Stimulated activated CD8-positive, alpha-beta memory T cell treated with anti-CD3 and anti-CD28 coated beads, Interleukin-7, amount 100 ng/mL, for 48 hours (primary cell): ENCODE results near the gene MPP2.
"Not testable (repeated sequence)": the region's sequence is repeated elsewhere in the genome, so short reads cannot be mapped to it uniquely, and the experiment has no call there.

ENCODE experiments used
- DNase-seq, 2 donors: peaks; one replicate each; pipeline ENCODE4 v3.0.0-alpha.2; 2020; ENCODE audit warnings: low read depth in 1 of 2; ENCODE audit errors: extremely low read depth in 1 of 2

MPP2 gene

DNA sequence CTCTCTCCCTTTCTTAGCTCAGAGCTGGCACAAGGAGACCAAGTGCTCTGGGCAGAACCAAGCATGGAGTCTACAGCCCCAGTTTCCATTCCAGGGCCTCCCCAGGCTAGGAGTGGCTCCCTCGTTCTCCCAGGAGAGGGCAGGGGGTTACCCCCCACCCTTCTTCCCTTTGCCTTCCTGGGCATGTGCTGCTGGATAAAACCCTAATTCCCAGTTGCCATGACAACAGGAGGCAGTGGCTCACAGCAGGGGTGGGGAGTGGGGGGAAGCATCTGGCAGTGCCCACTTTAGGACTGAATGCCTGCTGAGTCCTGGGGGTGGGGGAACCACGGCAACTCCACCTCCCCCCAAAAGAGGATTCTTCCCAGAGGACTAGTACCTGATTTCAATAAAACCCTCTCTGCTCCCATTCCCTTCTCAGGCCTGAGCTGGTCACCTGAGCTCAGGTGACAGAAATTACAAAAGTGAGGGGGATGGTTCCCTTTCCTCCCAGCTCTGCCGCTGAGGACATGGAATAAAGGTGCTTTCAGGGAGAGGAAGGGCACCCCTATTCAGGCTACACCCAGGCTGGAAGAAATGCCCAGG lies 1.8 kb downstream of the MPP2 start:
- DNase-seq, result no peak

DNA sequence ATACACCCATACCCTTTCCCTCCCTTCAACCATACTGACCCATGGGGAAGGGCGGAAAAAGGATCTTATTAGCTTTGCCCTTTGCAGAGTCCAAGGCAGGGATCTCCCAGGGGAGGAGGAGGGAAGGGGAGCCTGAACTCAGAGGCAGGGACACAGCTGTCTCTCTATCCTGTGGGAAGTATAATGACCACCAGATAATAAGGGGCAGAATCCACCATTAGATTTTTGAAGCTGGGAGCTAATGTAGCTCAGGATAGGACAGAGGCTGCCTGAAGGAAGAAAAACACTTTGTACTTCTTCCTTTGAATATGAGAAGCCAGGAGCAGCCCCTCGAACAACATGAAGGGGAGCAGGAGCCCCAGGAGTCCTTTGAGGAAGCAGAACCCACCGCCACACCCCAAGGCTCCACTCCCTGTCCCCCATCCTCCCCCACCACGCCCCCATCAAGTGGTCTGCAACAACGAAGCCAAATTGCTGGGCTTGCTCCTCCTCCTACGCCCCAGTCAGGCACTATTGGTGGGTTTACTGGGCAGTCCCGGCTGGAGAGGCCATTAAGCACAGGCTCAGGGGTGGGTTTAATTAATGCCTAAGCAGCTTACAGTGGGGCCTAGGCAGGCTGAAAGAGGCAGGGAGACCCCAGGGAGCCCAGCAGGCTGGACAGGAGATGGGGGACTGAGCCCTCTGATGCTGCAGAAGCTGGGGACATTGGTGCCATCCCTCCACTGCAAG lies 5.3 kb downstream of the MPP2 start:
- DNase-seq, result no peak

DNA sequence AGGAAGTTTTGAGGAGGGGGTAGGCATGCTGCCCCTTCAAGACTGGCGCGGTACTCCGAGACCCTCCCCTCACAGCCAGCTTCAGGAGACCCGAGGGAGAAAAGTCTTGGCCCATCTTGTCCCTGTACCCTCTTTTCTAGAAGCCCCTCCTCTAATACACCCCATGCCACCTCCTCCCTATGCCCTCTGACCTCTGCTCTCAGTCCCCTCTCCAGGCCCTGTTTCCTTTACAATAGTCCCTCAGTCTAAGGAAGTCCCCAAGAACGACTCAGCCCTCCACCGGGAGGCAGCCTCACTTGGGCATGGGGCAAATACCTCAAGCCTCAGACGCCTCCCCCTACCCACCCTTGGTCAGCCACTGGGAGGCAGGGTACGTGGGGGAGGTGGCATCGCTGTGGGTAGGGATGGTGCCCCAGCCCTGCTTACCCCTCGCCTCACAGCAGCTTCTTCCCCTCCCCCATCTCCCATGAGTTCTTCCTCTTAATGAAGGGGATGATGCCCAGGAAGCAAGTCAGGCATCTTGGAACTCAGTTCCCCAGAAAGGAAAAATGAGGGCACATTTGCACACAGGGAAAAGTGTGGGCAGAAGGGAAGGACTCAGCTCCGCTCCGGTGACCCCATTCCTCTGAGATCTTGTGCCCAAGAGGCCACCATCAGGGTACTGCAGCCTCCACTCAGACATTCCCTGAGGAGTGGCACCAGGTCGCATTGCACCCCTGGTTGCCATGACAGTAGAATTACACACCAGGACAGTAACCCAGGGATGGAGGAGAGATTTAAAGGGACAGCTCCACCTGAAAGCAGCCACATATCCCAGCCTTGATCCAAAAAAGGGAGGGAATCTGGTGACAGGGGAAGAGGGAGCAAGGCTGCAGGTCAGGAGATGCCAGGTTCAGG lies 6.2 kb downstream of the MPP2 start:
- DNase-seq, result no peak

DNA sequence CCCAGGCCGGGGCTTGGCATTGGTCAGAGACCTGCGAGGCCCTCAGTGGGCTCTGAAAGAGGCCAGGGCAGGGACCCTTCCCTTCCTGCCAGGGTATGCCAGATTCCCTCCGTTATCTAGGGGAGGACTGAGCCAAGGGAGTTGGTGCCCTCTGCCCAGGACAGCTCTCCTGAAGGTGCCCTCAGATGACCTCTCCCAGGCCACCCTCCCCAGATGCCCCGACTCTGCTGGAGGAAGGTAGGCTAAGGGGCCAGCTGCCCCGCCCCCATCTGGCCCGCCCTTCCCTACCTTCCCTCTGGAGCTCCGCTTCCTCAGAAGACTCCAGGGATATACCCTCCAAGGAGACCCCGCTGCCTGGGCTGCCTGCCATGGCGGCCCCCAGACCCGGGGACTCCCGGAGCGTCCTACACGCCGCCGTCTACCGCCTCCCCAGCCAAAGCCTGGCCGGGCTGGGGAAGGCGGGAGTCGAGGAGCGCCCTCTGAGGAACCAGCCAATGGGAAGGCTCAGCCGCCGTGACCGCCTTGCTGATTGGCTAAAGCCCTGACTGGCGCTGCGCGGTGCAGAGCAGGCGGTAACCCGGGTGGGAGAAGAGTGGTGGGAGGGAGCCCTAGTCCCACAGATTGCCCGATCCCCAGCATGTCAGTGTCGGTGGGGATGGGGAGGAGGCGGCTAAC lies 7.0 kb downstream of the MPP2 start:
- DNase-seq, result peak; percentile 52 to 81

DNA sequence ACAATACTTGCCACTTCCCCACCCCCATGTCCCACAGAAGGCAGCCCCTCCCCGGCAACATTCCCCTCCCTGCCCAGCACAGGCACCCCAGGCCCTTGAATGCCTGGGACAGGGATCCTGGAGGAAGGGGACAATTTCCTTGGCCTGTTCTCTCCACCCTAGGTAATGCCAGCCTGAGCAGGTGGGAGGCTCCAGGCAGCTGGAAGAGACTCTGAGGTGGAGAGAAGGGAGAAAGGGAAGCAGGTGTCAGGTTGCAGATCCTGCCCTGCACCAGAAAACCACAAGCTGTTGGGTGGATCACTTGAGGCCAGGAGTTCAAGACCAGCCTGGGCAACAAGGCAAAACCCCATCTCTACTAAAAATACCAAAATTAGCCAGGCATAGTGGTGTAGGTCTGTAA lies 8.9 kb downstream of the MPP2 start:
- DNase-seq, result no peak

DNA sequence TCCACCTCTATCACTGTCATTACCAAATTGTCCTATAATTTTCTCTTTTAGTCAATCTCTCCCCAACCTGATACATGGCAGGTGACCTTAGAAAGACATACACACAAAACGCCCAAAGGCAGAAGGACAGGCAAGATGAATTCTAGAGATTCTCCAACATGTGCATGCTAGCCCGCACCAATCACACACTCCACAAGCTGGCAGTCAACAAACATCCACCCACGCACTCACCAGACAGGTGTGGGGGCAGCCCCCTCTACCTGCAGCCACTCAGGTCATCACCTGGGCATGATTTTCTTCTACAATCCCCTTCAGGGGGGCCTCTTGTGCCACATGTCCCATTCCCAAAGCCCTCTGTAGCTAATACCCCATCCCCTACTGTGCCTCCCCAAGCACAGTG lies 9.5 kb downstream of the MPP2 start:
- no peak for DNase-seq

DNA sequence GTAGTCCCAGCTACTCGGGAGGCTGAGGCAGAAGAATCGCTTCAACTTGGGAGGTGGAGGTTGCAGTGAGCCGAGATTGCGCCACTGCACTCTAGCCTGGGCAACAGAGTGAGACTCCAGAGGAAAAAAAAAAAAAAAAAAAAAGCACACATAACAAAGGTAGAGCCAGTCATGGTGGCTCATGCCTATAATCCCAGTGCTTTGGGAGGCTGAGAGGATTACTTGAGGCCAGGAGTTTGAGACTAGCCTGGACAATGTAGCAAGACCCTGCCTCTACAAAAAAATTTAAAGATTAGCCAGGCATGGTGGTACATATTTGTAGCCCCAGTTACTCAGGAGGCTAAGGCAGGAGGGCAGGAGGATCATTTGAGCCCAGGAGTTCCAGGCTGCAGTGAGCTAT lies 12.8 kb downstream of the MPP2 start:
- not testable (repeated sequence) for DNase-seq

DNA sequence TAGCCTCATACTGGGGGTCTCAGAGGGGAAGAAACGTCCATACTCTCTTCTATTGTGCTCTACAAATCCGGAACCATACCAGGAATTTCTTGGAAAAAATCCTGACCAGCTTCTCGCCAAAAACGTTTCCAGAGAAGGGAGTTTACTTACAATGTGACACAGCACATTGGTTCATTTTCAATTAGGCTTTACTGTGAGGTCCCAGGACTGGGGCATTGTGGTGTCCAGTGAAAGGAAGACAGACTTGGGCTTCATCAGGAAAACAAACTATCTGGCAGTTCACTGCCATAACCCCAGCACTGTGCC lies 14.7 kb downstream of the MPP2 start:
- no peak for DNase-seq

DNA sequence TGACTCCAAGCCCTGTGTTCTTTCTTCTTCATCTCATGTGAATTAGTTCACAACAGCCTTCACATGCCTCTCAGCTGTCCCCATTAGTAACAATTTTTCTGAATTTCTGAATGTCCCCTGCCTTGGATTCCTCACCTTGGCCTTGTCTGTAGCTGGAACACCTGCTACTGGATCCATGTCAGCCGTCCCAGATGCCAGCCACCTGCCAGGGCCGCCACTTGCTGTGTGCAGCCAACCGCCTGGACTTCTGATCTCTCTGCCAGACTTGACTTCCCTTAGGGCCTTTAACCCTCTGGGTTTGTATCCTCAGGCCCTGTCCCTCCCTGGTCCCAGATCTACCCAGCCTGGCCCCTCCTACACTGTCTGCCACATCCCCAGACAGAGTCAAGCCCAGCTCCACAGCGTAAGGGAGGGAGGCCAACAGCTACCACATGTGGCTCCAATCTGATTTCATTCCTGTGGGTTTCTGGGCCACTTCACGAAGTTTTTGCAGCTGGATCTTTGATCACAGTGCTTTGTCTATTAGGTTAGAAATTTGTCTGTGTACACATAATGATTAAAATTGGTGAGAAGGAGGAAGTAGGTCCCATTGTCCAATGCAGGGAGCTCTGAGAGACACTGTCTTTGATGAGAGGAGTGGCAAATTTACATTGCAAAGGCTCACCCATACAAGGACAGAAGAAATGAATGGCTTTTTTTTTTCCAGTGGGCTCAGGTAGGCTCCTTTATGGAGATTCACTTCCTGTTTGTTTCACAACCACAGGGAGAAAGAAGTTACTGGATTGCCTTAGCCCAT lies 15.3 kb downstream of the MPP2 start:
- DNase-seq, result no peak

DNA sequence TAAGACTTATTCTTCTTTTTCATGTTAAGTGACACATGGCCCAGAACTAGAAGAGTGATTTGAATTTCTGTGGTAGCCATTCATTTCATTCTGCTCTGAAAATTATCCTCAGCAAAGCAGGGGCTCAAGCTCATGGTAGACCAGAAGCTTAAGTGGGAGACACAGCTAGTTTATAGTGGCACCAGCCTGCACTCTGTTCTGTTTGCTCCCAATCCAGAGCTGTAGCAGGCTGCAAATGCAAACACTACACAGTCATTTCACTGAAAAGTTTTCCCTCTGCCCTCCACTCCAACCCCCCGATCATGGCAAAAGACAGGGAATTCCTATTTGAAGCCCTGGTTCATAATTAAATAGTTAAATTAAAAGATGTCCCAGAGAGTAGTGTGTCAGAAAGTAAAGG lies 17.1 kb downstream of the MPP2 start:
- no peak for DNase-seq

DNA sequence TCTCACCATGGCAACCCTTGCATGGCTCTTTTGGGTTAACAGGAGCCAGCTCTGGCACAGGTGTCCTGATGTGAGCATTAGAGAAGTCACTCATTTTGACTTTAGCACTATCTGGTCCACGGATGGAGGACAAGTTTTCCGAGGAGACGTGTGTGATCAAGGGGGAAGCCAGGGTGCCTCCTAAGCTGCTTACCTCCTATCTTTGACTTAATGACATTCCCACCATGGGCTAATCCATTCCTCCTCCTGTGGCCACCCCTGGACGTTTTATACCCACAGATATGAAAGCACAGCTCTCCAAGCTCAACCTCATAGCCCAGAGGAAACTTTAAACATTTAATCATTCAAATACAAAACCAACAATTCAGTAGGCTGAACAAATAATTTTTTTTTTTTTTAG lies 18.8 kb downstream of the MPP2 start:
- DNase-seq, result no peak

DNA sequence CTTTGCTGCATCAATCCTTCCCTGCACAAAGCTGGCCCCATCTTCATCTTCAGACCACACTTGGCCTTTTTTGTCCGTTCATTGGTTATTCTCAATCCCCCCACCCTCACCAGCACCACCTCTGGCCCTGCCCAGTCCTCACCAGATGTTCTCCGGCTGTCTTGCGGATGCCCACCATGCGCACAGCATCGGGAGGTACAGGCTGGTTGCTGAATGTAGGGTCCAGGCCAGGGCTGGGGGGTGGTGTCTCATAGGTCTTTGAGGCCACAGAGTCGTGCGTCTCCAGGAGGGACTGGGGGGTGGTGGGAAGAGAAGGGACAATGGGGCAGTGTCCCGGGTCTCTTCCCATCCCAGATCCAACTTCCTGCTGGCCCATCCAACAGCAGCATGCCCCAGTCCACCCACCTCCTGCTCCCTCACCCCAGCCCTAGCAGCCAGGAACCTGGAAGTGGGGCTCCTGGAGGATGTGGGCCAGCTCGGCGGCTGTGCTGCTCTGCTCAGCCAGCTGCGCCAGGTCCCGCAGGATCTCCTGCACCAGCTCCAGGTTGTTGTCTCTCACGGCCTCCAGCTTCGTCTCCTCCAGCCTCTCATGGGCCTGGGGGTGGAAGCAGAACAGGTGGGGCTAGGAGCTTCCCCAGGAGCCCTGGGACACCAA lies 24.4 kb downstream of the MPP2 start:
- no peak for DNase-seq

DNA sequence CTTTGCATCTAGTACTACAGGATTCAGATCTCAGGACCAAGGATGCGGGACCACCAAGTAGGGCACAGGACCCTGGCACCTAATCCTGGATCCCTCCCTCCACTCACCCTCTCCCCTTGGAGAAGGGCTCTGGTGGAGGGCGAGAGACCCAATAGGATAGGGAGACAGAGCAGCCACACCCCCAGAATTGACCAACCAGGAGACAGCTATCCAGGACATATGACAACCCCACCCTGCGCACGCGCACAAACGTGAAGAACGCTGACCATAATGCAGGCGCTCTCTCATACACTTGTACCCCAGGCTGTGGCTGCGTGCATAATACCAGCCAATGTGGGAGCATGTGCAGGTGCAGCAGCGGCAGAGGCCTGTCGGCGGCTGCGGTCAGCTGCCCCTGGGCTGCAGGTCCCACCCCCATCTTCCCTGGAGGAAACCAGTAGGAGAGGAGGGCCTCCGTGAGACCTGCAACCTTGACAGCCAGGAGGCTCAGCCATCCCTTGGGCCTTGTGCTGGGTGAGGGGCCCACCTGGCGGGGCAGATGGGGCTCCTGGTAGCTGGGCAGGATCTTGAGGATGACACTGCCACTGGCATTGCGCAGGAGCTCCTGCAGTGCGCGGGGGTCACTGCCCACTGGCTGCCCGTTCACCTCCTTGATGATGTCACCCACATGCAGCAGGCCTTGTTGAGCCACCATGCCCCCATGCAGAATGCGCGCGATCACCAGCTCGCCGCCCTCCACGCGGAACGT lies 25.4 kb downstream of the MPP2 start:
- DNase-seq, result no peak

DNA sequence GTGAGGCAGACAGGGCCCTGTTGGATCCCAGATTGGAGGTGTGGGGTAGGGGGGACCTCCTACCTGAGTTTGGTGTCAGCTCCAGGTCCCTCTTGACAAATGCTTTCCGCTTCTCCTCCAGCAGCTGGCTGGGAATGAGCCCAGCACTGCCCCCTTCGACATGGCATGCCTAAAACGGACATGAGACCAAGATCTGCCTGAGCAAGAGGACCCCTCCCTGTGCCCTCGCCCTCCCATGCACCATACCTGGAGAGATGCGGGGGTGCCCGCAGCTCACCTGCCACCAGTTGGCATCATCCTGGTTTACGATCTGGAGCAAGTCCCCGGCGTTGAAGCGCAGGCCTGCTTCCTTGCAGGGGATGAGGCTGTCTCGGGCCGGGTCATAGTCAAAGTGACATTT lies 26.2 kb downstream of the MPP2 start:
- no peak for DNase-seq

DNA sequence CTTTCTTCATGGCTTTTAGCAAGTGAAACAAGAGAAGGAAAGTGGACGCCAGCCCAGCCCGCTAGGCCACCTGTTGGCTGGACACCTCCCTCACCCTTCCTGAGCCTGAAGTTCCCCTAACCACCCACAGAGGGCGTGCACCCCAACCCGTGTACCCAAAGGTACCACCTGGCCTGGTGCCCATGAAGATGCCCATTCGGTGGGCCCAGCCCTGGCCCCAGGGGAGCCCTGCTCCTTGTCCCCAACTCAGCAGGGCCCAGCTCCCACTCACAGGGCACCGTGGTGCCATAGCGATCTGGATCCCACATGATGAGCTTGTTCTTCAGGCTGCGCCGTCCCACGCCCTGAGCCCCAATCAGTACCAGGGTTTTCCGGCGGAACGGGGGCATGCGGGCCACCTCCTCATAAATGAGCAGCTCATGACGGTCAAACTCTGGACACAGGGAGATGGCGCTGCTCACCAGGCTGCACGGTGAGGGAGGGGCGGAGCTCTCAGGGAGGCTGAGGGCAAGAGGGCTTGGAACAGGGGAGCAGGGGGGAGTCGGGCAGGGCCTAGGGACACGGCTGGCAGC lies 26.8 kb downstream of the MPP2 start:
- DNase-seq, result no peak

DNA sequence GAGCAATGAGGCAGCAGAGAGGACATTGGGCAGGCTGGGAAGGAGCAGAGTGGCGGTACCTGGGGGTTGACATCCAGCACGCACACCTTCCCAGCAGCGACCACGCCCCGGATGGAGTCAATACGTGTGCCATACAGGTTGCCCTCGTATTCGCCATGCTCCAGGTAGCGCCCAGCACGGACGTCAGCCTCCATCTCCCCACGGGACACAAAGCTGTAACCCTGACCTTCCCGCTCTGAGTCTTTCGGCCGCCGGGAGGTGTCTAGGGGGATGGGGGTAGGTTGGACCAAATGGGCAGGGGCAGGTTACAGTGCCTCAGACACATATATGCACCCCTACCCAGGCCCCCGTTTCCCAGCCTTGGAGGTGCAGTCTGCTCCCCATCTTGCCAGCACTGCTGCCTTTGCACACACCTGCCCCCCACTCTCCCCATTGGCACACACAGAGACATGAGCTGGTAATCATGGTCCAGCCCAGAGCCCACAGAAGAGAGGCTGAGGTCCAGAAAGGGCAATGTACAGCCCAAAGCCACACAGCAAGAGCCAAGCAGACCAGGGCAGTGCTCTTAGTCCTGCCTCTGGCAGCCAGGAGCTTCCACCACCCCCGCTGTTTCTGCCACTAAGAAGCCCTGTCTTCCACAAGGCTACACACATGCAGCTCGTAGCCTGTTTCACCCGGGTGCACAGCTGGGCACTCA lies 27.5 kb downstream of the MPP2 start:
- DNase-seq, result no peak

DNA sequence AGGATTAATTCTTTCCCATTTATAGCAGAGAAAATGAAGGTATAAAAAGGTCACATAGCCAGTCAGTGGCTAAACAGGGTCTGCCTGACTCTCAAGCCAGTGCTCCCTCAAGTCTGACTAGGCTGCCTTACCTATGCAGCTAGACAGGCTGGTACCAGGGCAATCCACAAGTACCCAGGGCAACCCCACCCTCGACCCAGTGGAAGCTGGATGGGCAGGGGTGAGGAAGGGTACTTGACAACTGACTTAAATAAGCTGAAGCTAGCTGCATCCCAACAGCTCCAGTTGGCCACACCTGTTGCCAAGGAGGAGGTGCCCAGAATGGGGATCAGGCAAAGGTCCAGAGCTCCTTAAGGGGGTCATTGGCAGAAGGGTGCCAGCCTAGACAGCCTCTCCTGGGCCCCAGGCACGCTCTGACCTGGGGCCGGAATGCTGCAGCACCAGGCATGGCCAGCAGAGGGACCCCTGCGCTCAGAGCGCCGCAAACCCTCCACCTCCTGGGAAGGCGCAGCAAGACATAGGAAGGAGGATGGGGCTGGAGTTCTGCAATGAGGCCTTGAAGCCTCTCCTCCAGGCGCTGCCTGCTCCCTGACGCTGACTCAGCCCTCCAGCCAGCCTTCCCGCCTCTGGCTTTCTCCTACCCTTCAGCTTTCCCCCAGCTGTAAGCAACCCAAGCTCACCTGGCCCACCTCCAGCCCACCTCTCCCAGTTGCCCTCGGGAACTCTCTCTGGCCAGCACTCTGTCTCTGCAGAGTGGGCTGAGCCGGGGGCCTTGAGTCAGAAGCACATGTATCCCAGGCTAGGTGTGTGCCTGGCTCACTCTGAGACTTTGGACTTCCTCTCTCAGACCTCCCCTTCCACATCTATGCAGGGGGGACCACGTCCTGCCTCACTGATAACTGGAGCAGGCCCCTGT lies 28.8 kb downstream of the MPP2 start:
- peak in 1 of 2 donors; percentile 14 for DNase-seq
